SW 1271 (cell line): ENCODE results near the gene GPR34.
"Not testable (repeated sequence)": the region's sequence is repeated elsewhere in the genome, so short reads cannot be mapped to it uniquely, and the experiment has no call there.

Experiments used
- DNase-seq, 2 experiments: peaks; one replicate each; lab custom pipeline; 2025; lab: John Stamatoyannopoulos, UW

Gene GPR34

GRCh38 chrX:41695426-41695825, 6.7 kb downstream of the GPR34 start:
- no peak for DNase-seq

GRCh38 chrX:41703574-41704029, 14.8 kb downstream of the GPR34 start:
- no peak for DNase-seq

GRCh38 chrX:41705042-41705441, 16.3 kb downstream of the GPR34 start:
- no peak for DNase-seq

GRCh38 chrX:41705680-41706374, 17.1 kb downstream of the GPR34 start:
- no peak for DNase-seq

- DNase-seq, result no peak
Observed at GRCh38 chrX:41707218-41707617, 18.4 kb downstream of the GPR34 start.

GRCh38 chrX:41708486-41708885, 19.7 kb downstream of the GPR34 start:
- no peak for DNase-seq

- DNase-seq, result no peak
Observed at GRCh38 chrX:41711021-41711667, 22.4 kb downstream of the GPR34 start.

- DNase-seq, result no peak
Observed at GRCh38 chrX:41716222-41716621, 27.4 kb downstream of the GPR34 start.

GRCh38 chrX:41716767-41717473, 28.1 kb downstream of the GPR34 start:
- no peak for DNase-seq

GRCh38 chrX:41718481-41719235, 29.9 kb downstream of the GPR34 start:
- DNase-seq, result no peak

- DNase-seq, result not testable (repeated sequence)
Observed at GRCh38 chrX:41719610-41720009, 30.8 kb downstream of the GPR34 start.

- DNase-seq, result no peak
Observed at GRCh38 chrX:41720125-41720779, 31.5 kb downstream of the GPR34 start.

- DNase-seq, result no peak
Observed at GRCh38 chrX:41721590-41721989, 32.8 kb downstream of the GPR34 start.

- DNase-seq, result no peak
Observed at GRCh38 chrX:41722214-41722613, 33.4 kb downstream of the GPR34 start.

GRCh38 chrX:41722816-41723618, 34.2 kb downstream of the GPR34 start:
- no peak for DNase-seq

GRCh38 chrX:41723826-41724225, 35.1 kb downstream of the GPR34 start, which contains the start of gene GPR82:
Gene GPR82, plus strand, starts transcription at chrX:41724181. Its CDS starts 2,846 bp downstream, at chrX:41727027.
- DNase-seq, result no peak

GRCh38 chrX:41728125-41728524, 39.4 kb downstream of the GPR34 start:
- no peak for DNase-seq

GRCh38 chrX:41730081-41730480, 41.3 kb downstream of the GPR34 start:
- DNase-seq, result no peak

GRCh38 chrX:41732260-41732659, 43.5 kb downstream of the GPR34 start:
- DNase-seq, result no peak

- no peak for DNase-seq
Observed at GRCh38 chrX:41733939-41734338, 45.2 kb downstream of the GPR34 start.

- DNase-seq, result peak in 1 of 2 experiments; percentile 0
Observed at GRCh38 chrX:41734530-41734929, 45.8 kb downstream of the GPR34 start.
